CD4-positive, alpha-beta T cell treated with Interleukin-4 for 1 hour (primary cell): ENCODE measurements around the gene CLRN3.

ENCODE experiments used
- DNase-seq, 2 donors: peaks; one replicate each; pipeline ENCODE4 v3.0.0-alpha.2; 2020 to 2022

The CLRN3 gene

DNA sequence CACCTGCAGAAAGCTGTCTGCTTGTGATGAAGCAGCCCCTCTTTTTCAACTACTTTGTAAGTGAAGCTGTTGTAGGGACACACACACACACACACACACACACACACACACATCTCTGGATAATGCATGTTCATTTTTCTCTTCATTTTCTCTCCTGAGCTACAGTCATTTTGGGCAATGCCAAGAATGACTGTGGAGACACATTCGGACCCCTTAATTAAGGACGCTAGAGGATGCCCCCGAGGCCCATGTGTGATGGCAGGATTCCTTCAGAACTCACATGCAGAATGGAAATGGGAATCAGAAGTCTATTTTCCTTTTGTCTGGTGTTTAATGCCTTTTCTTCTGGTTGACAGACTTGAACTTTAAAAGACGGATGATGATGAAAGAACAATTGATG, 56.6 kb downstream of the CLRN3 start:
- DNase-seq, result no peak

DNA sequence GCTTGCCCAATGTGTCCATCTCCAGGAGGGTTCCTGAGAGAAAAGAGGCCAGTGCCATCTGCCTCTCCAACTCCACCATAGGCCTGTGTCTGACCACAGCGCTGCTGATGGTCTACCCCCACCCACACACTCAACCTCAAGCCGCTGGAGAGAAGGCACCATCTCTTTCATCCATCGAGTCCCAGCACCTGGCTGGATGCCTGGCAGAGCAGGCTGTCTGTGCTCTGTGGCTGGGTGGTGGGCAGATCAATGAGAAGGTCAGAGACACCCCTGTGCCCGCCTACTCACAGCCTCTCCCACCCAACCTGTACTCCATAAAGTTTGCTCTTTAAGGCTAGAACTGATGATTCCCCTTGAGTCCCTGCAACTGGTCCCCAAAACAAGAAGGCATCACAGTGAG, 58.0 kb downstream of the CLRN3 start:
- DNase-seq, result no peak

DNA sequence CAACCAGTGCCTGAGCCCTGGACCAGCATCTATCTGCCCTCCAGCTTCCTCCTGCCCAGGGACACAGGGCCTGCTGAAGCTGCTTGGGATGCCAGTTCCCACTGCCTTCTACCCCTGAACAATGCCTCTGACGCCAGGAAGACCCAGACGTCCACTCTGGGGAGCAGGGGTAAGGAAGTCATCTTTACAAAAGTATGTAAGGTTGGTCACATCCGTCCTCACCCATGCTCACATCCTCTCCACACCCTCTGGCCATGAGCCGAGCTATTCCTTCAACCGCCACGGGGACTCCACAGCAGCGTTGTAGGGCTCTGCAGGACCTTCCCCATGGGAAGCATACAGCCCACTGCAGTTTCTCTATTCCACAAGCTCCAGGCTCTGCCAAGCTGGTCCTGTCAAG, 58.5 kb downstream of the CLRN3 start:
- no peak for DNase-seq

DNA sequence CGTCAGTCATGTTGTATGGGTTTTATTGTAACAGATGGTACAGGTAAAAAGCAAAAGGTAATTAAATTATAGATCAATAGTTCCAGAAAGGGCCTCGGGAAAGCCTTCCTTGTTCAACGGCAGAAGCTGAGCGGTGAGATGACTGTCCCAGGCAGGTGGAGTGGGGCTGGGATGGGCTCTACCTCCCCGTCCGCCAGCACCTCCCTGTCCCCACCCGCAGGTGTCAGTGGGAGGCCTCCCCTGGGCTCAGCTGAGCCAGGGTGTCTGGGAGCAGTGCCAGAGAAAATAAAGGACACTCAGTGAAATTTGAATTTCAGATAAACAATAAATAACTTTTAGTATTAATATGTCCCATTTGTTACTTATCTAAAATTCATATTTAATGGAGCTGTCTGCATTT, 58.9 kb downstream of the CLRN3 start:
- DNase-seq, result no peak

- DNase-seq, result no peak
Measured at GRCh38 chr10:127832501-127832900, 60.2 kb downstream of the CLRN3 start.

- no peak for DNase-seq
Measured at GRCh38 chr10:127830414-127830813, 62.3 kb downstream of the CLRN3 start.
